NT2/D1 (cell line): ENCODE measurements around the gene PDCD7.

Experiments
- YY1 ChIP-seq: IDR thresholded peaks from 2 replicates; pipeline ENCODE4 v1.6.1; 2011; ENCODE audit not compliant: insufficient read length, insufficient read depth
- ZNF274 ChIP-seq: IDR thresholded peaks from 2 replicates; pipeline ENCODE4 v1.6.1; 2011; ENCODE audit warnings: mild to moderate bottlenecking, low read depth, low read length

GRCh38 chr15:65172531-65172930 lies 38.9 kb upstream of the PDCD7 start:
- TF ChIP-seq ZNF274: no peak
- TF ChIP-seq YY1: no peak
